Chondrocyte (in vitro differentiated cells): ENCODE measurements around the gene MRTFA. TPM values are rescaled to one million over a fixed set of nuclear protein-coding genes. Genes with fewer than 3 reads are reported as not detected.
A peak's percentile ranks its signal among the peaks of the same experiment; 100 is the strongest.

ENCODE experiments used
- DNase-seq: peaks from one replicate; pipeline ENCODE4 v3.0.0; 2021; ENCODE audit warnings: mixed read lengths, low spot score
- H3K27ac Mint-ChIP-seq: one replicate; pipeline ENCODE4 v1.8.0; 2021; ENCODE audit warnings: mild to moderate bottlenecking, moderate library complexity, mixed read lengths; ENCODE audit not compliant: unreplicated experiment
- H3K27me3 Mint-ChIP-seq: 2 replicates; pipeline ENCODE4 v1.8.0; 2021; ENCODE audit warnings: low read depth, mixed read lengths
- H3K36me3 Mint-ChIP-seq: 2 replicates; pipeline ENCODE4 v1.8.0; 2021; ENCODE audit warnings: low read depth, mixed read lengths
- H3K4me1 Mint-ChIP-seq: 2 replicates; pipeline ENCODE4 v1.8.0; 2021; ENCODE audit warnings: low read depth, mild to moderate bottlenecking, mixed read lengths
- H3K4me3 Mint-ChIP-seq: one replicate; pipeline ENCODE4 v1.8.0; 2021; ENCODE audit warnings: mild to moderate bottlenecking, moderate library complexity, mixed read lengths; ENCODE audit not compliant: unreplicated experiment
- H3K9me3 Mint-ChIP-seq: 2 replicates; pipeline ENCODE4 v1.8.0; 2021; ENCODE audit warnings: low read depth, mixed read lengths
- CTCF ChIP-seq: fragments of 200-600 bp; sonication (generic); IDR thresholded peaks from 2 replicates; pipeline ENCODE4 v1.5.0; 2021; ENCODE audit warnings: antibody characterized with exemption, mild to moderate bottlenecking, moderate library complexity
- total RNA-seq: library from RNA; stranded (reverse); gene quantifications from 3 replicates; pipeline ENCODE4 v1.2.1, GENCODE V29; 2021

Gene MRTFA
- total RNA-seq, 1 donor from 2014 or later = 69.8 TPM

- TF ChIP-seq CTCF = no peak
- H3K4me1 Mint-ChIP-seq = peaks cover 42% of the 10 kb centered on the region
- H3K4me3 Mint-ChIP-seq = no peak overlapping the region
- H3K36me3 Mint-ChIP-seq = peaks cover 11% of the 10 kb centered on the region
- H3K27ac Mint-ChIP-seq = peak overlapping the region; percentile 36
- no peak for DNase-seq
- H3K27me3 Mint-ChIP-seq = no peaks in the 10 kb centered on the region
- H3K9me3 Mint-ChIP-seq = peaks cover 4% of the 10 kb centered on the region
Measured at GRCh38 chr22:40519948-40520331, 116.6 kb downstream of the MRTFA start.

DNA sequence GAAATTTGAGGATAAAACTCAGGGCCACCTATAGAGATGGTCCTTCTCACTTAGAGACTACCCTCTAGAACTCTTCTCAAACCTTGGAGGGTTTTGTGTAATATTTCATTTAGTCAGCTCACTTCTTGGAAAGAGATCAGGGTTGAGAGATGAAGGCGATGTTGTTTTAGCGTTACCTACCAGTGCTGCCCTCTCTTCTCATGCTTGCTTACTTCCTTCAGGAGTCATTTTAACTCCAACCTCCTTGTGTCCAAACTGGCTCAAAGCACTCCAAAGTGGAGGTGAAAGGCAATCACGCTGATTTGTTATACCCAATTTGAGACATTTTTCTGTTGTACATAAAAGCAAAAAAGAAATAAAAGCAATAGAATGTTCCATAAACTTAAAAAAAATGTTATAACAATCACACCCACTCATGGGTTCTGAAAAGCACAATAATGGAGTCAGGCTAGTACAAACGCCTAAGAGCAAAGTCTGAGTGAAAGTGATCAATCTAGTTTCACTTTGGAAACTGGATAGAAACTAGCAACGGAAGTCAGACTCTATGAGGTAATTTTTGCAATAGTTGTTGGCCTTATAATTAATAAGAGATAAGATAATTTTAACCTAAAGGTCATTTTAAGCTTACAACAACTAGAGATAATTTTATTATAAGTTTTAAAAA is 117.1 kb downstream of the MRTFA start:
- H3K36me3 Mint-ChIP-seq = peaks cover 11% of the 10 kb centered on the region
- no peak for TF ChIP-seq CTCF
- peaks cover 4% of the 10 kb centered on the region for H3K9me3 Mint-ChIP-seq
- H3K4me3 Mint-ChIP-seq = no peak overlapping the region
- DNase-seq = no peak
- peaks cover 37% of the 10 kb centered on the region for H3K4me1 Mint-ChIP-seq
- no peak overlapping the region for H3K27ac Mint-ChIP-seq
- H3K27me3 Mint-ChIP-seq = no peaks in the 10 kb centered on the region

- TF ChIP-seq CTCF = no peak
- no peak overlapping the region for H3K4me3 Mint-ChIP-seq
- peaks cover 33% of the 10 kb centered on the region for H3K4me1 Mint-ChIP-seq
- no peak for DNase-seq
- H3K27me3 Mint-ChIP-seq = no peaks in the 10 kb centered on the region
- H3K36me3 Mint-ChIP-seq = peaks cover 11% of the 10 kb centered on the region
- peaks cover 4% of the 10 kb centered on the region for H3K9me3 Mint-ChIP-seq
- H3K27ac Mint-ChIP-seq = peak overlapping the region; percentile 36
Measured at GRCh38 chr22:40518840-40519239, 117.7 kb downstream of the MRTFA start.

GRCh38 chr22:40517631-40518030 is 118.9 kb downstream of the MRTFA start:
- DNase-seq = no peak
- Mint-ChIP-seq H3K27me3 (no peaks in the 10 kb centered on the region), H3K36me3 (peaks cover 11% of the 10 kb centered on the region), H3K4me3 (no peak overlapping the region), H3K9me3 (peaks cover 4% of the 10 kb centered on the region), H3K27ac (no peak overlapping the region), H3K4me1 (peaks cover 41% of the 10 kb centered on the region)
- TF ChIP-seq CTCF = no peak

- TF ChIP-seq CTCF = no peak
- Mint-ChIP-seq H3K4me3 (no peak overlapping the region), H3K36me3 (peaks cover 11% of the 10 kb centered on the region), H3K4me1 (peaks cover 49% of the 10 kb centered on the region), H3K27me3 (no peaks in the 10 kb centered on the region), H3K9me3 (peaks cover 4% of the 10 kb centered on the region), H3K27ac (no peak overlapping the region)
- no peak for DNase-seq
Measured at GRCh38 chr22:40516416-40516815, 120.1 kb downstream of the MRTFA start.
